Gastroesophageal sphincter (tissue), 3 donors: ENCODE data around the gene CLIC3.

Experiments
- POLR2A ChIP-seq, 2 donors: fragments of 450-650 bp; IDR thresholded peaks; one replicate each; pipeline ENCODE4 v1.6.1; 2017; ENCODE audit warnings: antibody characterized with exemption in 2 of 2, mild to moderate bottlenecking in 2 of 2, moderate library complexity in 1 of 2
- TF ChIP-seq, protein P1 (sequence below), 4 experiments: fragments of 200-600 bp in 2 of 4; fragments of 450-650 bp in 2 of 4; sonication (generic) in 1 of 4; IDR thresholded peaks; one replicate each; pipeline ENCODE4 v1.5.1; 2017 to 2019; ENCODE audit warnings: antibody characterized with exemption in 4 of 4, mild to moderate bottlenecking in 2 of 4, moderate library complexity in 2 of 4

GRCh38 chr9:137044037-137044436, 47.7 kb upstream of the CLIC3 start:
- TF ChIP-seq, protein P1, sequence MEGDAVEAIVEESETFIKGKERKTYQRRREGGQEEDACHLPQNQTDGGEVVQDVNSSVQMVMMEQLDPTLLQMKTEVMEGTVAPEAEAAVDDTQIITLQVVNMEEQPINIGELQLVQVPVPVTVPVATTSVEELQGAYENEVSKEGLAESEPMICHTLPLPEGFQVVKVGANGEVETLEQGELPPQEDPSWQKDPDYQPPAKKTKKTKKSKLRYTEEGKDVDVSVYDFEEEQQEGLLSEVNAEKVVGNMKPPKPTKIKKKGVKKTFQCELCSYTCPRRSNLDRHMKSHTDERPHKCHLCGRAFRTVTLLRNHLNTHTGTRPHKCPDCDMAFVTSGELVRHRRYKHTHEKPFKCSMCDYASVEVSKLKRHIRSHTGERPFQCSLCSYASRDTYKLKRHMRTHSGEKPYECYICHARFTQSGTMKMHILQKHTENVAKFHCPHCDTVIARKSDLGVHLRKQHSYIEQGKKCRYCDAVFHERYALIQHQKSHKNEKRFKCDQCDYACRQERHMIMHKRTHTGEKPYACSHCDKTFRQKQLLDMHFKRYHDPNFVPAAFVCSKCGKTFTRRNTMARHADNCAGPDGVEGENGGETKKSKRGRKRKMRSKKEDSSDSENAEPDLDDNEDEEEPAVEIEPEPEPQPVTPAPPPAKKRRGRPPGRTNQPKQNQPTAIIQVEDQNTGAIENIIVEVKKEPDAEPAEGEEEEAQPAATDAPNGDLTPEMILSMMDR (IDR thresholded peaks at IDR 0.05), result no peak
- TF ChIP-seq POLR2A (IDR thresholded peaks at IDR 0.05), result no peak
